OCI-LY3 (cell line): Measurements from ENCODE around the gene DPP6.

Experiments
- H2AFZ ChIP-seq: fragments of 200-600, 300-600 bp; shearing (Covaris generic); 2 replicates; pipeline ENCODE4 v1.6.0; 2014; ENCODE audit warnings: antibody characterized with exemption, low read depth, low read length
- H3K27ac ChIP-seq: fragments of 200-600, 300-600 bp; sonication (generic); 2 replicates; pipeline ENCODE4 v1.5.1; 2014; ENCODE audit warnings: mild to moderate bottlenecking, low read length, moderate library complexity, mixed read lengths
- H3K27me3 ChIP-seq: fragments of 200-600, 300-600 bp; sonication (generic); 2 replicates; pipeline ENCODE4 v1.6.1; 2014; ENCODE audit warnings: low read depth, low read length, mixed read lengths
- H3K36me3 ChIP-seq: fragments of 200-600, 300-600 bp; sonication (generic); replicated peaks from 2 replicates; pipeline ENCODE3; 2014; ENCODE audit warnings: low read depth, low read length, mixed read lengths
- H3K4me1 ChIP-seq: fragments of 300-600, 200-600 bp; sonication (generic); 2 replicates; pipeline ENCODE4 v1.6.1; 2014; ENCODE audit warnings: low read length, mixed read lengths
- H3K4me2 ChIP-seq: fragments of 200-600, 300-600 bp; sonication (generic); 2 replicates; pipeline ENCODE4 v1.6.1; 2014; ENCODE audit warnings: low read length, mixed read lengths
- H3K4me3 ChIP-seq: fragments of 300-600, 200-600 bp; sonication (generic); 2 replicates; pipeline ENCODE4 v1.5.1; 2014; ENCODE audit warnings: antibody characterized with exemption, mild to moderate bottlenecking, low read length, moderate library complexity
- H3K79me2 ChIP-seq: fragments of 300-600, 200-600 bp; shearing (Covaris generic); 2 replicates; pipeline ENCODE4 v1.6.1; 2014; ENCODE audit warnings: mild to moderate bottlenecking, low read length, mixed read lengths
- H3K9ac ChIP-seq: fragments of 300-600, 200-600 bp; shearing (Covaris generic); 2 replicates; pipeline ENCODE4 v1.6.0; 2014; ENCODE audit warnings: mild to moderate bottlenecking, low read length, moderate library complexity
- H3K9me3 ChIP-seq: fragments of 200-600, 300-600 bp; shearing (Covaris generic); 2 replicates; pipeline ENCODE4 v1.6.1; 2014; ENCODE audit warnings: low read length, mixed read lengths; ENCODE audit not compliant: insufficient read depth
- H4K20me1 ChIP-seq: fragments of 200-600, 300-600 bp; sonication (generic); 2 replicates; pipeline ENCODE4 v1.6.1; 2016; ENCODE audit warnings: low read length, mixed read lengths; ENCODE audit not compliant: insufficient read depth
- CTCF ChIP-seq: fragments of 200-600, 300-600 bp; sonication (generic); IDR thresholded peaks from 2 replicates; pipeline ENCODE4 v1.5.1; 2014; ENCODE audit warnings: antibody characterized with exemption, low read length, low read depth
- EZH2phosphoT487 ChIP-seq: fragments of 200-600 bp; shearing (Covaris generic); IDR thresholded peaks from 2 replicates; pipeline ENCODE4 v1.6.1; 2018; ENCODE audit warnings: antibody characterized with exemption, mixed run types, low read depth

Gene DPP6

GRCh38 chr7:154442939-154443338 is 390.7 kb downstream of the DPP6 start:
- TF ChIP-seq CTCF = no peak
- no peak for TF ChIP-seq EZH2phosphoT487
- Histone ChIP-seq H3K9me3 (no peaks in the 10 kb centered on the region), H3K27me3 (no peaks in the 10 kb centered on the region), H3K36me3 (no peaks in the 10 kb centered on the region), H2AFZ (no peak overlapping the region), H3K4me3 (no peak overlapping the region), H3K9ac (no peak overlapping the region), H3K79me2 (no peaks in the 10 kb centered on the region), H3K27ac (no peak overlapping the region), H4K20me1 (no peaks in the 10 kb centered on the region), H3K4me2 (no peak overlapping the region), H3K4me1 (no peaks in the 10 kb centered on the region)

- no peak overlapping the region for H3K9ac ChIP-seq
- H3K4me3 ChIP-seq = no peak overlapping the region
- no peaks in the 10 kb centered on the region for H3K9me3 ChIP-seq
- no peaks in the 10 kb centered on the region for H3K79me2 ChIP-seq
- no peaks in the 10 kb centered on the region for H4K20me1 ChIP-seq
- no peak overlapping the region for H3K4me2 ChIP-seq
- H3K27me3 ChIP-seq = no peaks in the 10 kb centered on the region
- no peak overlapping the region for H2AFZ ChIP-seq
- no peaks in the 10 kb centered on the region for H3K36me3 ChIP-seq
- no peak for TF ChIP-seq EZH2phosphoT487
- no peak for TF ChIP-seq CTCF
- no peaks in the 10 kb centered on the region for H3K4me1 ChIP-seq
- no peak overlapping the region for H3K27ac ChIP-seq
Observed at GRCh38 chr7:154450451-154450850, 398.3 kb downstream of the DPP6 start.

- Histone ChIP-seq H3K4me2 (no peak overlapping the region), H4K20me1 (no peaks in the 10 kb centered on the region), H3K27me3 (no peaks in the 10 kb centered on the region), H3K36me3 (no peaks in the 10 kb centered on the region), H3K4me3 (no peak overlapping the region), H3K9me3 (no peaks in the 10 kb centered on the region), H3K27ac (no peak overlapping the region), H3K79me2 (no peaks in the 10 kb centered on the region), H3K9ac (no peak overlapping the region), H2AFZ (no peak overlapping the region), H3K4me1 (no peaks in the 10 kb centered on the region)
- TF ChIP-seq EZH2phosphoT487 (no peak), CTCF (no peak)
Observed at GRCh38 chr7:154451480-154452457, 399.6 kb downstream of the DPP6 start.

GRCh38 chr7:154463794-154464193 is 411.6 kb downstream of the DPP6 start:
- H3K27me3 ChIP-seq = no peaks in the 10 kb centered on the region

More at GRCh38 chr7:154463794-154464193, 411.6 kb downstream of the DPP6 start:
- Histone ChIP-seq H3K36me3 (no peaks in the 10 kb centered on the region), H3K27ac (no peak overlapping the region), H3K4me3 (no peak overlapping the region), H4K20me1 (no peaks in the 10 kb centered on the region), H3K79me2 (no peaks in the 10 kb centered on the region), H3K9me3 (no peaks in the 10 kb centered on the region), H3K4me1 (no peaks in the 10 kb centered on the region), H3K9ac (no peak overlapping the region), H2AFZ (no peak overlapping the region), H3K4me2 (no peak overlapping the region)
- TF ChIP-seq CTCF (no peak), EZH2phosphoT487 (no peak)
